ENCODE measurements around the gene TMEM30B.

Gene TMEM30B

GRCh38 chr14:61238611-61239245, 42.4 kb downstream of the TMEM30B start:
- DNase-seq (ENCODE audit: insufficient read length, low spot score) (no peak), FAIRE-seq (no peak)

GRCh38 chr14:61234215-61234916, 46.8 kb downstream of the TMEM30B start:
- DNase-seq (ENCODE audit: insufficient read length, low spot score), result no peak
- no peak for FAIRE-seq

GRCh38 chr14:61233436-61233956, 47.6 kb downstream of the TMEM30B start:
- FAIRE-seq (no peak), DNase-seq (ENCODE audit: insufficient read length, low spot score) (no peak)

- DNase-seq (ENCODE audit: insufficient read length, low spot score), result no peak
- no peak for FAIRE-seq
Measured at GRCh38 chr14:61231810-61232209, 49.3 kb downstream of the TMEM30B start.

GRCh38 chr14:61229981-61230380, 51.2 kb downstream of the TMEM30B start:
- FAIRE-seq, result no peak
- no peak for DNase-seq (ENCODE audit: insufficient read length, low spot score)

GRCh38 chr14:61229475-61229888, 51.7 kb downstream of the TMEM30B start:
- no peak for DNase-seq (ENCODE audit: insufficient read length, low spot score)
- no peak for FAIRE-seq

GRCh38 chr14:61227884-61228591, 53.1 kb downstream of the TMEM30B start:
- no peak for DNase-seq (ENCODE audit: insufficient read length, low spot score)
- no peak for FAIRE-seq
